GM12878 (cell line): Measurements from ENCODE around the gene IMMT.
A peak's percentile ranks its signal among the peaks of the same experiment; 100 is the strongest.

ENCODE experiments used
- BHLHE40 ChIP-seq, 2 experiments: fragments of 450-650 bp in 1 of 2; IDR thresholded peaks; 2 replicates each; pipeline ENCODE4 v1.6.1; 2011 to 2017; ENCODE audit warnings: low read depth in 2 of 2, borderline replicate concordance in 1 of 2, improper control_type of control experiment in 1 of 2, low read length in 1 of 2, mild to moderate bottlenecking in 1 of 2
- BMI1 ChIP-seq: fragments of 450-650 bp; IDR thresholded peaks from 2 replicates; pipeline ENCODE4 v1.6.1; 2016; ENCODE audit warnings: mild to moderate bottlenecking, moderate library complexity, borderline replicate concordance
- CBX3 ChIP-seq: fragments of 200-600 bp; sonication (generic); IDR thresholded peaks from 2 replicates; pipeline ENCODE4 v1.6.1; 2016; ENCODE audit warnings: low read depth, borderline replicate concordance
- CREB1 ChIP-seq: IDR thresholded peaks from 2 replicates; pipeline ENCODE4 v1.6.1; 2012; ENCODE audit warnings: low read depth, mild to moderate bottlenecking, inconsistent platforms
- EP300 ChIP-seq, 2 experiments: fragments of 150-350 bp in 1 of 2; IDR thresholded peaks; 2 replicates each; pipeline ENCODE4 v1.6.1; 2011 to 2012; ENCODE audit warnings: low read depth in 2 of 2, low read length in 2 of 2, borderline replicate concordance in 1 of 2, improper control_type of control experiment in 1 of 2, inconsistent platforms in 1 of 2; ENCODE audit not compliant: control insufficient read depth in 1 of 2
- EZH2 ChIP-seq: IDR thresholded peaks from 2 replicates; pipeline ENCODE4 v1.6.1; 2012; ENCODE audit warnings: low read depth, mild to moderate bottlenecking, control low read depth, inconsistent platforms, low read length, borderline replicate concordance; ENCODE audit not compliant: control insufficient read depth
- MTA3 ChIP-seq: IDR thresholded peaks from 2 replicates; pipeline ENCODE4 v1.6.1; 2012; ENCODE audit warnings: low read length, inconsistent platforms, borderline replicate concordance
- MXI1 ChIP-seq: fragments of 150-350 bp; IDR thresholded peaks from 2 replicates; pipeline ENCODE4 v1.6.1; 2011; ENCODE audit warnings: low read depth, mild to moderate bottlenecking, inconsistent platforms, low read length, improper control_type of control experiment
- NR2C1 ChIP-seq: fragments of 450-650 bp; IDR thresholded peaks from 2 replicates; pipeline ENCODE4 v1.6.1; 2017; ENCODE audit warnings: antibody characterized with exemption, mild to moderate bottlenecking, moderate library complexity
- POLR2A ChIP-seq: IDR thresholded peaks from 2 replicates; pipeline ENCODE4 v1.6.1; 2011; ENCODE audit warnings: low read depth, mild to moderate bottlenecking, low read length
- SIN3A ChIP-seq: IDR thresholded peaks from 2 replicates; pipeline ENCODE4 v1.6.1; 2012; ENCODE audit warnings: low read depth, low read length, improper control_type of control experiment
- SMAD1 ChIP-seq: fragments of 450-650 bp; IDR thresholded peaks from 2 replicates; pipeline ENCODE4 v1.6.1; 2018; ENCODE audit warnings: mild to moderate bottlenecking, low read depth; ENCODE audit not compliant: partially characterized antibody
- TCF7 ChIP-seq: IDR thresholded peaks from 2 replicates; pipeline ENCODE4 v1.6.1; 2014; ENCODE audit warnings: antibody characterized with exemption, borderline replicate concordance
- TF ChIP-seq, protein P1 (sequence below), 3 experiments: IDR thresholded peaks in 2 of 3; conservative IDR thresholded peaks in 1 of 3; 2 replicates each; pipeline ENCODE4 v1.5.1; 2011; ENCODE audit warnings: low read depth in 3 of 3, low read length in 3 of 3, mild to moderate bottlenecking in 3 of 3, control low read depth in 2 of 3, moderate library complexity in 2 of 3, inconsistent platforms in 1 of 3, mixed read lengths in 1 of 3; ENCODE audit not compliant: control insufficient read depth in 2 of 3, insufficient read depth in 1 of 3; ENCODE audit errors: extremely low read depth in 1 of 3

DNA sequence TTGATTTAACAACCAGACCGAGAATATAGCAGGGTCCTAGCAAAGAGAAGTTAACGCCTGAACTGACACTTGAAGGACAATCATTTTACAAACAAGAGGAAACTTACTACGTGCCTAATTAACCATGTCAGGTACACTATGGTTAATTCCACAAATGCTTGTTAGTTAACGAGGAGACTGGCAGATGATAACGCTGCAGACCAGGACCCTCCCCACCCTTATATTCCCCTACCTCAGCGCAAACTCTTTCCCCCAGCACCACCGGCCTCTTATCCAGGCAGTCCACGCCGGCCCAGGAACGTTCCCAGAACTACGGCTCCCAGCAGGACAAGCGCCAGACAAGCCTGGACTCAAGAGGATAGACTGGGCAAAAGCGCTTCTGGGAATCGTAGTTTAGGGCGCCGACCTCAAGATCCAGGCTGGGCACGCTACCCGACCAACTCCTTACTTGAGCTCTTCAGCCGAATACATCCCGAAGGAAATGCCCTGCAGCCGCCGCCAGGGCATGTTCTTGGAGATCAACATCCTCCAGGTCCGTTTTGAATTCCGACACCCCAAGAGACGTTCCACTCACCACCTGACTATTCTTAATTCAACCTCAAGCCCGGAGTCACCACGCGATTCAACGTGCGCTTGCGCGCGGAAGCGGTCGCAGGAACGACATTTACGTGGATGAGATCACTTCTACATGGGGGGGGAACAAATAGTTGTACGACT is 89.9 kb downstream of the IMMT start, which contains the start of gene POLR1A:
- TF ChIP-seq MTA3 (no peak), MXI1 (peak; percentile 58), POLR2A (no peak), EZH2 (no peak), SIN3A (0 out of 2 replicates have a peak, but pooled peaks have one; percentile 4), EP300 (IDR thresholded peaks at IDR 0.05; ENCODE audit: borderline replicate concordance in 1 of 2, control insufficient read depth in 1 of 2, low read depth in 2 of 2, low read length in 2 of 2) (no peak), BMI1 (no peak), BHLHE40 (IDR thresholded peaks at IDR 0.05; ENCODE audit: borderline replicate concordance in 1 of 2, low read depth in 2 of 2, low read length in 1 of 2) (no peak), TCF7 (no peak), NR2C1 (0 out of 2 replicates have a peak, but pooled peaks have one; percentile 2), SMAD1 (no peak), CBX3 (no peak), CREB1 (no peak)
- TF ChIP-seq, protein P1, sequence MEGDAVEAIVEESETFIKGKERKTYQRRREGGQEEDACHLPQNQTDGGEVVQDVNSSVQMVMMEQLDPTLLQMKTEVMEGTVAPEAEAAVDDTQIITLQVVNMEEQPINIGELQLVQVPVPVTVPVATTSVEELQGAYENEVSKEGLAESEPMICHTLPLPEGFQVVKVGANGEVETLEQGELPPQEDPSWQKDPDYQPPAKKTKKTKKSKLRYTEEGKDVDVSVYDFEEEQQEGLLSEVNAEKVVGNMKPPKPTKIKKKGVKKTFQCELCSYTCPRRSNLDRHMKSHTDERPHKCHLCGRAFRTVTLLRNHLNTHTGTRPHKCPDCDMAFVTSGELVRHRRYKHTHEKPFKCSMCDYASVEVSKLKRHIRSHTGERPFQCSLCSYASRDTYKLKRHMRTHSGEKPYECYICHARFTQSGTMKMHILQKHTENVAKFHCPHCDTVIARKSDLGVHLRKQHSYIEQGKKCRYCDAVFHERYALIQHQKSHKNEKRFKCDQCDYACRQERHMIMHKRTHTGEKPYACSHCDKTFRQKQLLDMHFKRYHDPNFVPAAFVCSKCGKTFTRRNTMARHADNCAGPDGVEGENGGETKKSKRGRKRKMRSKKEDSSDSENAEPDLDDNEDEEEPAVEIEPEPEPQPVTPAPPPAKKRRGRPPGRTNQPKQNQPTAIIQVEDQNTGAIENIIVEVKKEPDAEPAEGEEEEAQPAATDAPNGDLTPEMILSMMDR (IDR thresholded peaks at IDR 0.05 in 2 of 3, conservative IDR thresholded peaks at IDR 0.05 in 1 of 3; ENCODE audit: control insufficient read depth in 2 of 3, extremely low read depth in 1 of 3, insufficient read depth in 1 of 3, low read depth in 3 of 3, low read length in 3 of 3), result no peak
